ENCODE measurements around the gene REEP6. TPM values are rescaled to one million over a fixed set of nuclear protein-coding genes. Genes with fewer than 3 reads are reported as not detected.
A peak's percentile ranks its signal among the peaks of the same experiment; 100 is the strongest.
"Not testable (repeated sequence)": the region's sequence is repeated elsewhere in the genome, so short reads cannot be mapped to it uniquely, and the experiment has no call there.

The REEP6 gene
- total RNA-seq, 2 experiments from 2014 or later: 2.2 to 2.8 TPM

DNA sequence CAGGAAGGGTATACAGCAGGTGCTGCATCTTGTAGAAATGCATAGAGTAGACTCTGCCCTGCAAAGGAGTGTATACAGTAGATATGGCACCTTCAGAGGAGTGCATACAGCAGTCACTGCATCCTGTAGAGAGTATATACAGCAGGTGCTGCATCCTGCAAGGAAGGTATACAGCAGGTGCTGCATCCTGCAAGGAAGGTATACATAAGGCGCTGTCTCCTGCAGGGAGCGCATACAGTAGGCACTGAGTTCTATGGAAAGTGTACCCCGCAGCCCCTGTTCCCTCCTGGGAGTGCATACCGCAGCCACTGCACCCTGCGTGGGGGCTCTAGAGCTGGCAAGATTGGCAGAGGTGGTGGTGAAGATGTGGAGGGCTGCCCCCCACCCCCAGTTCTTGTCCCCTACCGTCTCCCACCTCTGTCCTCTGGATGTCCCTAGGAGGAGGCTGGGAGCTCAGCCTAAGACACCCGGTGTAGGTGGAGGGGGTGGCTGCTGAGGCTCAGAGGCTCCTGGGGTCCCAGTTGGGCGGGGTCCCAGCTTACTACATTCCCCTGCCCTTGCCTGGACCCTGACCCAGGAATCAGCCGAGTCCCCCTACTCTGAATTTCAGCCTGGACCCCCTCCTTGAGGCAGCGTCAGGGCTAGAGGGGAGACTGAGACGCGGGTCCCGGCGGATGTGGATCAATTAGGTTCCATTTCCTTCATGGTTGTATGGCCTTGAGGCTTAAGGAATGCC, 24.2 kb downstream of the REEP6 start:
- DNase-seq: no peak
- H3K4me1 Mint-ChIP-seq: peaks cover 5% of the 10 kb centered on the region
- H3K27ac Mint-ChIP-seq: no peak overlapping the region
- no peaks in the 10 kb centered on the region for H3K9me3 Mint-ChIP-seq
- H3K36me3 Mint-ChIP-seq: no peaks in the 10 kb centered on the region
- ATAC-seq (ENCODE audit: low read depth): no peak
- H3K4me3 Mint-ChIP-seq: no peak overlapping the region
- H3K27me3 Mint-ChIP-seq: peaks cover 9% of the 10 kb centered on the region
- POLR2A ChIA-PET: interaction anchor here (0.5 kb wide), 1 partner anchor 648 kb away, joined by 4 read pairs; no protein-coding TSS in a partner anchor

DNA sequence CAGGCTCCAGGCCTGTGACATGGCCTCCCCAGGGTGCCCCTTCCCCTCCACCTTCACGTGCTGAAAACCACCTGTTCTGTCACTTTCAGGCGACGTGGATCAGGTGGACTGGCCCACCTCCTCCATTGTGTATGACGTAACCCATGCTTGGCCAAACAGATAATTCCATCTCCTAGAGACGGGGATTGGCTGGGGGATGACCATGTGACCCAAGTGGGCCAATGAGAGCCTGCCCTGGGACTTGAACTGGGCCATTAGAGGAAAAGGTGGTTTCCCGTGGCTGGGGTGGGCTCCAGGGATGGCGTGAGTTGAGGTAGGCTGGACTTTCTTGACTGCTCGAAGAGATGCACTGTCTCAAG, 25.4 kb downstream of the REEP6 start:
- no peaks in the 10 kb centered on the region for H3K9me3 Mint-ChIP-seq
- H3K27ac Mint-ChIP-seq: no peak overlapping the region
- H3K27me3 Mint-ChIP-seq: peaks cover under 1% of the 10 kb centered on the region
- no peak overlapping the region for H3K4me3 Mint-ChIP-seq
- peaks cover 5% of the 10 kb centered on the region for H3K4me1 Mint-ChIP-seq
- no peak for DNase-seq
- no peak for ATAC-seq (ENCODE audit: low read depth)
- no peaks in the 10 kb centered on the region for H3K36me3 Mint-ChIP-seq
- POLR2A ChIA-PET: no interaction called here

DNA sequence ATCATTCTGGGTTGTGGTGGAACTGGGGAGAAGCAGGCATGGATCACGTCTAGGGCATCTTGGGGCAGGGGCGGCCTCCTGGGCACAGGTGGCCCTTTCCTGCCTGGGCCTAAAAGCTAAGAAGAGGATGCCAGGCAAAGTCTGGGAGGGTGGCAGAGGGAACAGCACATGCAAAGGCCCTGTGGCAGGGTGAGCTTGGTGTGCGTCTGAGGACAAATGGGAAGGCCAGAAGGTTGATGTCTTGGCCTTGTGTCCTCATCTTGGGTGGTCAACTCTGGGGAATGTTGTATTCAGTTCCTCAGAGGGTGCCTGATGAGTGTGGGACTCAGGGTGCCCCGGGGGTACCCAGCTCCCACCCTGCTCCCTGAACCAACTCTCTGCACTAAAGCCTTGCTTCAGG, 27.5 kb downstream of the REEP6 start:
- Mint-ChIP-seq H3K4me1 (no peaks in the 10 kb centered on the region), H3K27ac (no peak overlapping the region), H3K9me3 (no peaks in the 10 kb centered on the region), H3K4me3 (no peak overlapping the region), H3K36me3 (no peaks in the 10 kb centered on the region), H3K27me3 (peaks cover 8% of the 10 kb centered on the region)
- no peak for ATAC-seq (ENCODE audit: low read depth)
- POLR2A ChIA-PET: no interaction called here
- DNase-seq: no peak

DNA sequence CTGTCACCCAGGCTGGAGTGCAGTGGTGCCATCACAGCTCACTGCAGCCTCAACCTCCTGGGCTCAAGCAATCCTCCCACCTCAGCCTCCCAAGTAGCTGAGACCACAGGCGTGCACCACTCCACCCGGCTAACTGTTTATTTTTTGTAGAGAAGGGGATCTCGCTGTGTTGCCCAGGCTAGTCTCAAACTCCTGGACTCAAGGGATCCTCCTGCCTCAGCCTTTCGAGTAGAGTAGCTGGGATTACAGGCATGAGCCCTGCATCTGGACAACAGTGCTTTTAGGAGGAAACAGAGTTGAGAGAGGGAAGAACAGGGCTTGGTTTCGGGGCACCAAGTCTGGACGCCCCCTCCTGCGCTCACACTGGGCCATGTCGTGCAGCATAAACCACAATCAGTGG, 28.8 kb downstream of the REEP6 start:
- ATAC-seq (ENCODE audit: low read depth); POLR2A ChIA-PET: not testable (repeated sequence)

DNA sequence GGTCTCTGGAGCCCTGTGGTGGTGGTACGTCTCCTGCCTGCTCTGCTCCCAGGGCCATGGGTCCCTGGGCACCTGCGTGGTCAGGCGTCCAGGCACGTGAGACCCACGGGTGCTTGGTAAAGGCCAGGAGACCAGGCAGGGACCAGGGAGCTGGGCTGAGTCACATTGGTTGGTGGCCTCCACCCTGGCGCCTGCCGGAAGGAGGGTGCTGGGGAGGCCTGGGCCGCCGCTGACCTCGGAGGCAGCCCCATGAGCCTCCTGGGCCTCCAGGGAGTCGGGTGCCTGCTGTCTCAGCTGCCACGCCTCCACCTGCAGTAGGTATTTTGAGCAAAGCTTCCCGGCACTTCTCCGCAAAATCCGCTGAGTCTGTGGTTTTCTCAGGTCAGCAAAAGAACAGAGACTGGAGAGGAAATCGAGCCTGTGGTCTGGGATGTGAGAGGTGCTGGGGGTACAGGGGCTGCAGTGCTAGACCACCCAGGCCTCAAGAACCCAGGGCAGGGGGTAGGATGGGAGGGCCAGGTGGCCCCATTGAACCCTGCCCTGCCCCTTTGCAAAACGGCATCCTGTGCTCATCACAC, 29.3 kb downstream of the REEP6 start:
- POLR2A ChIA-PET: no interaction called here
- no peak for DNase-seq
- ATAC-seq (ENCODE audit: low read depth): no peak
- Mint-ChIP-seq H3K4me3 (no peak overlapping the region), H3K4me1 (peaks cover 4% of the 10 kb centered on the region), H3K27ac (no peak overlapping the region), H3K9me3 (no peaks in the 10 kb centered on the region), H3K27me3 (peaks cover 18% of the 10 kb centered on the region), H3K36me3 (no peaks in the 10 kb centered on the region)

More for the DNA sequence above, 28.8 kb downstream of the REEP6 start:
- peaks cover 14% of the 10 kb centered on the region for H3K27me3 Mint-ChIP-seq
- not testable (repeated sequence) for DNase-seq, H3K4me3 Mint-ChIP-seq, H3K9me3 Mint-ChIP-seq, H3K27ac Mint-ChIP-seq, H3K4me1 Mint-ChIP-seq, H3K36me3 Mint-ChIP-seq

DNA sequence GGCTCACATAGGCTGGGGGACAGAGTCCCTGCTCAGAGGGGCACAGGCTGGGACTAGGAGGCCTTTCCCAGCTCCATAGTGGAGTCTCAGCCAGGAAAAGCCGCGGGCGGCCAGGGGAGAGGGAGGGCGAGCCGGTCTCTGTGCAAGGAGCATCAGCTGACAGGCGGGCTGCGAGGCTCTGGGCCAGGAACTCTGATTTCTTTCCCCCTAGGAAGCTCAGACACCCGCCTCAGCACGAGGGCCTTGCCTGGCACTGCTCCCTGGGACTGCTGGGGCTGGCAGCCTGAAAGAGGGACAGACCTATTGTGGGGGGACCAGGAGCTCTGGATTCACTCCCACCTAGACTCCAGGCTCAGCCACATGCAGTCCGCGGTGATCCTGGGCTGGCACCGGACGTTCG, 30.7 kb downstream of the REEP6 start:
- H3K36me3 Mint-ChIP-seq: no peaks in the 10 kb centered on the region
- POLR2A ChIA-PET: no interaction called here

DNA sequence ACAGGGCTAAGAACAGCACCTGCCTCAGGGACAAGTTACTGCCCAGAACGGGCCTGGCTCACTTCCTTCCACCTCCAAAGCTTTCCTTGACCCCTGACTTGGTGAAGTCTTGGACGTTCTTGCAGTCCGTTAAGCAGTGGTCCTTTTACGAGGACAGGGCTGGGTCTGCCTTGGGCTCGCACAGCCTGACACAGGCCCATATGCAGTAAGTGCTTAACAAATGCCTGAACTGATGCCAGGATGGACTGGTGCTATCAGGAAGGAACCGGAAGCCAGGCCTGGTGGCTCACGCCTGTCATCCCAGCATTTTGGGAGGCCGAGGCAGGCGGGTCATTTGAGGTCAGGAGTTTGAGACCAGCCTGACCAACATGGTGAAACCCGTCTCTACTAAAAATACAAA, 31.1 kb downstream of the REEP6 start:
- Mint-ChIP-seq H3K27ac (no peak overlapping the region), H3K4me3 (no peak overlapping the region), H3K9me3 (no peaks in the 10 kb centered on the region), H3K36me3 (no peaks in the 10 kb centered on the region), H3K27me3 (peaks cover 20% of the 10 kb centered on the region), H3K4me1 (peaks cover 4% of the 10 kb centered on the region)
- POLR2A ChIA-PET: no interaction called here
- ATAC-seq (ENCODE audit: low read depth) (no peak), DNase-seq (no peak)

More for the DNA sequence above, 30.7 kb downstream of the REEP6 start:
- H3K9me3 Mint-ChIP-seq: no peaks in the 10 kb centered on the region
- peaks cover 4% of the 10 kb centered on the region for H3K4me1 Mint-ChIP-seq
- DNase-seq (no peak), ATAC-seq (ENCODE audit: low read depth) (no peak)
- H3K27ac Mint-ChIP-seq: no peak overlapping the region
- no peak overlapping the region for H3K4me3 Mint-ChIP-seq
- H3K27me3 Mint-ChIP-seq: peaks cover 20% of the 10 kb centered on the region

DNA sequence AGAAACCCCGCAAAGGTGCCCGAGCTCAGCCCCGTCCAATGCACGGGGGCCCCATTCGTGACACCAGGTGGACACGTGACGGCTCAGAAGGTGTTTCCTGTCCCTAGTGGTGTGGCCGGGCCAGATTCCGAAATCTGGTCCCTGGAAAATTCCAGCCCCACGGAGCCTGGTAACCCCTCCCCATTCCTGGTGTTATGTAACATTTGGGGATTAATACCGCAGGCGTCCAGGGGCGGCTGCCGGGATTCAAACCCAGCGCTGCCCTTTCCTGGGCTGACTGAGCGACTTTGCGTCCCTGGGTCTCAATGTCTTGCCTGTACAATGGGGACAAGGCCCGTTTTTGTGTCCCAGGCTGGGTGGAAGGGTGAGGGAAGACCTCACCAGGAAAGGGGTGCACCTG, 31.9 kb downstream of the REEP6 start:
- POLR2A ChIA-PET: no interaction called here
- Mint-ChIP-seq H3K9me3 (no peaks in the 10 kb centered on the region), H3K36me3 (no peaks in the 10 kb centered on the region), H3K27me3 (peaks cover 23% of the 10 kb centered on the region), H3K27ac (no peak overlapping the region), H3K4me3 (no peak overlapping the region), H3K4me1 (peaks cover 4% of the 10 kb centered on the region)
- ATAC-seq (ENCODE audit: low read depth) (no peak), DNase-seq (no peak)

DNA sequence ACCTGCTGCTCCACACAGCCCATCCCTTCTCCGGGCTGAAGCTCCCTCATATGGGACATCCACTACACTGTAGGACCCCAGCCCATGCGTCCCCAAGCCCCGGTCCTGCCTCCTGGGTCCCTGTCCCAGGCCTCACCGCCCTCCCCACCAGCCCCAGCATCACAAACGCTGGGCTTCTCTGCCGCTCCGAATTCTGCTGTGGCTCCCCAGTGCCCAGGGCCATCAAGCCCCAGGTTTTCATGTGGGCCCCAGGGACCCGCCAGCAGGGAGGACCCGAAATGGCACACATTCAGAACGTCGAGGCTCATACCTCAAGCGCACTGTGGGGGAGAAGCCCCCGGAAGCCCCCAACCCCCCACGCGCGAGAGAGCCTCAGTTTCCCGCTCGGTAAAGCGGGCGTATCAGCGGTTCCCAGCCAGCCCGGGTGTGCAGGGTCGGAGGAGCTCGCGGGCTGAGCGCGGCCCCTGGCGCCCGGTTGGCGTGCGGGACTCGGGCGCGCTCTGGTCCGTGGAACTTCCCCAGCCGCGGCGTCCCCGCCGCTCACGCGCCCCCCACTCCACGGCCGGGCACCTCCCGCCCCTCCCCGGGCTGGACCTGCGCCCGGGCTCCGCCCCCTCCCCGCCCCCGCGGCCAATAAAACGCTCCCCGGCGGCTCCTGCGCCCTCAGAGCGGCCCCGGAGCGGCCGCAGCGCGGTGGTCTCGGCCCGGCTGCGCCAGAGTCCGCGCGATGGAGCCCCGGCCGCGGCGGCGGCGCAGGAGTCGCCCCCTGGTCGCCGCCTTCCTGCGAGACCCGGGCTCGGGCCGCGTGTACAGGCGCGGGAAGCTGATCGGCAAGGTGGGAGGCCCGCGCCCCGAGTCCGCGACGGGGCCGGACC, 32.7 kb downstream of the REEP6 start, which contains the start of gene PLK5:
PLK5 (plus strand) TSS at position 666 of the 875 bp plus-strand sequence. CDS start 2,920 bp downstream, outside the sequence.
- H3K4me3 Mint-ChIP-seq: no peak within 1 kb of the TSS
- H3K9me3 Mint-ChIP-seq: no peaks in the 10 kb centered on the region
- H3K27me3 Mint-ChIP-seq: peaks cover 23% of the 10 kb centered on the region
- peak within 1 kb of the TSS; percentile 35 for H3K27ac Mint-ChIP-seq
- H3K4me1 Mint-ChIP-seq: peaks cover 4% of the 10 kb centered on the region
- no peak for DNase-seq
- H3K36me3 Mint-ChIP-seq: no peaks in the 10 kb centered on the region
- POLR2A ChIA-PET: no interaction called here
- ATAC-seq (ENCODE audit: low read depth): no peak

DNA sequence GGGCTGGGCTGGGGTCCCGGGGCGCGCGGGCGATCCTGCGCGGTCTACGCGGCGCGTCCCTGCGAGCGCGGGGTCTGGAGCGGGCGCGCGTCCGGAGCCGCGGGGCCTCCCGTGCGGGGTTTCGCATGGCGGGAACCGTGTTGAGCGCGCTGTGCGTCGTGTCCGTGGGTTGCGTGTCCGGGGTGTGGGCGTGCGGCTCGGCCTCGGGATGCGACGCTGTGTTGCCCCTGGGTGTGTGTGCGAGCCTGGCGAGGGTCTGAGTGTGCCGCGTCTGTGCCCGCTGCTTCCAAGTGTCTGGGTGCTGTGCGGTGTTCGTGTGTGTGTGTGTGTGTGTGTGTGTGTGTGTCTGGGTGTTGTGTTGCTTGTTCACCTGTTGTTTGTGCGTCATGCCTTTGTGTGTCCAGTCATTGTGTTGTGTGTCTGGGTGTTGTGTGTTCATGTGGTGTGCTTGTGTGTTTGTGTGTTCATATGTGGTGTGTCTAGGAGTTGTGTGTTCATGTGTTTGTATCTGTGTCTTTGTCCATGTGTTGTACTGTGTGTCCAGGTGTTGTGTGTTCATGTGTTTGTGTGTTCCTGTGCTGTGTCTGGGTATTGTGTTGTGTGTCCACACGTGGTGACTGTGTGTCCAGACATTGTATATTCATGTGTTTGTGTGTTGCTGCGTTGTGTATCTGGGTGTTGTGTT, 33.4 kb downstream of the REEP6 start:
- POLR2A ChIA-PET: no interaction called here
- no peak overlapping the region for H3K4me3 Mint-ChIP-seq
- peaks cover 4% of the 10 kb centered on the region for H3K4me1 Mint-ChIP-seq
- peak overlapping the region; percentile 35 for H3K27ac Mint-ChIP-seq
- H3K9me3 Mint-ChIP-seq: no peaks in the 10 kb centered on the region
- peaks cover 23% of the 10 kb centered on the region for H3K27me3 Mint-ChIP-seq
- ATAC-seq (ENCODE audit: low read depth) (no peak), DNase-seq (no peak)
- H3K36me3 Mint-ChIP-seq: no peaks in the 10 kb centered on the region

DNA sequence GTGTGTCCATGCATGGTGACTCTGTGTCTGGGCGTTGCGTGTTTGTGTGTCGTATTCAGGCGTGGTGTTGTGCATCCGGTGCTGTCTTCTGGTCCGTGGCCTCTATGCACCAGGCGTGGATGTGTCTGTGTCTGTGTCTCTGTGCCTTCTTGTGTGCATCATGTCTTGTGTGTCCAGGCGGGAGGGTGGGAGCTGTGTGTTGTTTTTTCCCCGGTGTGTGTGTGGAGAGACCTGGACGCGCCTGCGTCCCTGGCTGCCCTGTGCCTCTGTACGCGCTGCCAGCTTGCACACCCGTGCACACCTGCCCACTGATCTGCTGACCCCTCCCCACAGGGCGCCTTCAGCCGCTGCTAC, 34.0 kb downstream of the REEP6 start:
- Mint-ChIP-seq H3K27me3 (peaks cover 23% of the 10 kb centered on the region), H3K36me3 (no peaks in the 10 kb centered on the region), H3K4me3 (no peak overlapping the region), H3K9me3 (no peaks in the 10 kb centered on the region), H3K4me1 (peaks cover 4% of the 10 kb centered on the region), H3K27ac (no peak overlapping the region)
- no peak for ATAC-seq (ENCODE audit: low read depth)
- no peak for DNase-seq
- POLR2A ChIA-PET: no interaction called here

DNA sequence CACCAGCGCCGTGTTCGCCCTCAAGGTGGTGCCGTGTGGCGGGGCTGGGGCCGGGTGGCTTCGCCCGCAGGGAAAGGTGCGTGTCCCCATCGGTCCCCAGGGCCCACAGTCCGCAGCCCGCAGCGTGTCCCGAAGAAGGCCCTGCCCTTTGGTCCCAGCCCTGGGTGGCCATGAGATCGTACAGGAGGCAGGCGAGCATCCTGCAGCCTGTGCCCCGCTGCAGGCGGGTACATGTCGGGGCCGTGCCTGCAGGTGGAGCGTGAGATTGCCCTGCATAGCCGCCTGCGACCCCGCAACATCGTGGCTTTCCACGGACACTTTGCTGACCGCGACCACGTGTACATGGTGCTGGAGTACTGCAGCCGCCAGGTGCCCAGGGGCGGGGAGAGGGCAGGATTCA, 34.4 kb downstream of the REEP6 start:
- Mint-ChIP-seq H3K36me3 (no peaks in the 10 kb centered on the region), H3K27ac (no peak overlapping the region), H3K4me1 (peaks cover 4% of the 10 kb centered on the region), H3K9me3 (no peaks in the 10 kb centered on the region), H3K27me3 (peaks cover 23% of the 10 kb centered on the region), H3K4me3 (no peak overlapping the region)
- ATAC-seq (ENCODE audit: low read depth) (no peak), DNase-seq (no peak)
- POLR2A ChIA-PET: no interaction called here

DNA sequence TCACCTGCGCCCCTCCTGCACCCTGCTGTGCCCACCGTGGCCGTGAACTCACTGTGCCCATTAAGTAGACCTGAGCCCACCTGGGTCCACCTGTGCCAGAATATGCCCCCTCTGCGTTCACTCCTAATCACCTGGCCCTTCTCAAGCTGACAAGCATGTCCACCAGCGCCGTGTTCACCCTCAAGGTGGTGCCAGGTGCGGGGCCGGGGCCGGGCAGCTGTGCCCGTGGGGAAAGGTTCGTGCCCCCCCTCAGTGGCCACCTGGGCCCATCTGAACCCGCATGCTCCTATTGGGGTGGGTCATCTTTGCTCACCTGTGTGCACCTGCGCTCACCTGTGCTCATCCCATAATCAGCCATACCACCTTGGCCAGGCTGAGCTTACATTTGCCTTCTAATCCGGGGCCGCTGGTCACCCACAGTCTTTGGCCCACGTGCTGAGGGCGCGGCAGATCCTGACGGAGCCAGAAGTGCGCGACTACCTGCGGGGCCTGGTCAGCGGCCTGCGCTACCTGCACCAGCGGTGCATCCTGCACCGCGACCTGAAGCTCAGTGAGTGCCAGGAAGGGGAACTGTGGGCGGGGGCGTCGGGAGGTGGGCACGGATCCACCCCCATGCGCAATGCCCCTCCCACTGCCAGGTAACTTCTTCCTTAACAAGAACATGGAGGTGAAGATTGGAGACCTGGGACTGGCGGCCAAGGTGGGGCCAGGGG, 35.2 kb downstream of the REEP6 start:
- Mint-ChIP-seq H3K4me3 (no peak overlapping the region), H3K4me1 (peaks cover 4% of the 10 kb centered on the region), H3K27me3 (peaks cover 23% of the 10 kb centered on the region), H3K9me3 (no peaks in the 10 kb centered on the region), H3K36me3 (no peaks in the 10 kb centered on the region), H3K27ac (no peak overlapping the region)
- DNase-seq (no peak), ATAC-seq (ENCODE audit: low read depth) (no peak)
- POLR2A ChIA-PET: no interaction called here
